GM12878 (cell line): ENCODE measurements around the gene POU2AF2. TPM values are rescaled to one million over a fixed set of nuclear protein-coding genes. Genes with fewer than 3 reads are reported as not detected.

Experiments used
- ATAC-seq: fragments of 200-7000 bp; cut with Tn5 transposase; 3 replicates; pipeline ENCODE4 v1.9.1; 2020; ENCODE audit warnings: mild to moderate bottlenecking, moderate library complexity
- BruUV-seq: library from RNA; stranded (reverse); fragments of 400-500 nt; replicated peaks from 2 replicates; lab custom pipeline; 2021; lab: Mats Ljungman, UMichigan
- CTCF ChIA-PET: fragments of 300-600 bp; sonication (Branson Sonifier 250); formaldehyde crosslinking; extraction: SDS; loops from one replicate; lab custom pipeline; 2021; ENCODE audit warnings: inconsistent platforms; lab: Yijun Ruan, JAX
- POLR2A ChIA-PET: fragments of 350-600 bp; formaldehyde crosslinking; extraction: SDS; loops from one replicate; lab custom pipeline; 2021; ENCODE audit warnings: inconsistent platforms; lab: Charles Lee
- RAD21 ChIA-PET: fragments of 300-600 bp; sonication (Branson Sonifier 250); formaldehyde crosslinking; loops from one replicate; lab custom pipeline; 2023; ENCODE audit warnings: antibody characterized with exemption; ENCODE audit not compliant: unreplicated experiment; lab: Charles Lee
- SMC1A ChIA-PET: fragments of 300-600 bp; sonication (Branson Sonifier 250); formaldehyde crosslinking; loops from one replicate; lab custom pipeline; 2023; ENCODE audit not compliant: unreplicated experiment, uncharacterized antibody; lab: Charles Lee
- DNase-seq: peaks from one replicate; pipeline ENCODE4 v3.0.0-alpha.2; 2011; ENCODE audit warnings: low read depth, low spot score
- FAIRE-seq: peaks from 3 replicates; lab custom pipeline; 2011; peaks lifted over from hg19 to GRCh38; lab: Jason Lieb, UNC
- H2AFZ ChIP-seq: 2 replicates; pipeline ENCODE4 v1.6.0; 2011; ENCODE audit warnings: low read depth, low read length, control low read depth; ENCODE audit not compliant: control insufficient read depth
- H3K27ac ChIP-seq: 2 replicates; pipeline ENCODE4 v1.5.1; 2011; ENCODE audit warnings: control low read depth; ENCODE audit not compliant: control insufficient read depth, insufficient read depth
- H3K27me3 ChIP-seq, 2 experiments: replicated peaks in 1 of 2; 2 replicates each; pipeline versions ENCODE4 v1.6.0 to v1.6.1; 2011; ENCODE audit warnings: low read length in 1 of 2; ENCODE audit not compliant: control insufficient read depth in 2 of 2, insufficient read depth in 2 of 2
- H3K36me3 ChIP-seq, 2 experiments: 2 replicates each; pipeline ENCODE4 v1.5.1; 2011; ENCODE audit warnings: low read length in 1 of 2; ENCODE audit not compliant: control insufficient read depth in 2 of 2, insufficient read depth in 2 of 2
- H3K4me1 ChIP-seq: 2 replicates; pipeline ENCODE4 v1.6.1; 2011; ENCODE audit warnings: mild to moderate bottlenecking, low read length, moderate library complexity, mixed read lengths; ENCODE audit not compliant: control insufficient read depth, insufficient read depth
- H3K4me2 ChIP-seq: 2 replicates; pipeline ENCODE4 v1.6.0; 2011; ENCODE audit warnings: control low read depth; ENCODE audit not compliant: control insufficient read depth, insufficient read depth
- H3K4me3 ChIP-seq: fragments of 200-600 bp; sonication (generic); 2 replicates; pipeline ENCODE4 v1.5.1; 2016
- H3K79me2 ChIP-seq: 2 replicates; pipeline ENCODE4 v1.6.0; 2011; ENCODE audit warnings: low read length; ENCODE audit not compliant: control insufficient read depth, insufficient read depth
- H3K9ac ChIP-seq: 2 replicates; pipeline ENCODE4 v1.8.0; 2011; ENCODE audit warnings: low read length, control low read depth, mixed read lengths; ENCODE audit not compliant: control insufficient read depth, insufficient read depth
- H3K9me3 ChIP-seq: replicated peaks from 3 replicates; pipeline ENCODE4 v1.5.1; 2011; ENCODE audit warnings: mild to moderate bottlenecking, low read length; ENCODE audit not compliant: control insufficient read depth, insufficient read depth
- H4K20me1 ChIP-seq: 2 replicates; pipeline ENCODE4 v1.6.0; 2011; ENCODE audit not compliant: control insufficient read depth, insufficient read depth
- E2F8 ChIP-seq: fragments of 450-650 bp; IDR thresholded peaks from 2 replicates; pipeline ENCODE4 v1.6.1; 2018; ENCODE audit warnings: mild to moderate bottlenecking, low read depth, moderate library complexity; ENCODE audit not compliant: partially characterized antibody
- RAD21 ChIP-seq: IDR thresholded peaks from 2 replicates; pipeline ENCODE4 v1.6.1; 2011; ENCODE audit warnings: mild to moderate bottlenecking, low read depth, low read length, moderate library complexity; ENCODE audit not compliant: insufficient read depth
- WGBS: methylation state at CpG from one replicate; pipeline ENCODE4 v1.1.6; 2016; ENCODE audit warnings: low lambda C conversion rate; ENCODE audit not compliant: insufficient replicate concordance, insufficient coverage; ENCODE audit errors: missing lambda C conversion rate; 5-methylcytosine and 5-hydroxymethylcytosine counted together
- in situ Hi-C: fragments of 300-500 bp; cut with MboI; formaldehyde crosslinking; loops from 9 replicates; pipeline ENCODE4 v1.14.3; 2018; ENCODE audit warnings: mixed read lengths
- intact Hi-C: fragments of 100-400 bp; cut with micrococcal nuclease; formaldehyde crosslinking; loops from one replicate; pipeline ENCODE4 v1.14.2; 2022; ENCODE audit not compliant: unreplicated experiment
- polyA plus RNA-seq, 11 experiments: library from polyadenylated mRNA; depleted of rRNA in 4 of 11; unstranded in 6 of 11; stranded (reverse) in 5 of 11; fragments of >200 nt; fragmentation: Nextera tagmentation in 4 of 11; fragmentation: Illumina TruSeq in 1 of 11; extraction: Ambion mirVana in 4 of 11; extraction: Trizol in 1 of 11; gene quantifications; 1 replicate in 1 of 11; 2 replicates in 10 of 11; pipeline versions ENCODE4 v1.2.1 to v1.2.3, GENCODE V29; 2011 to 2016; ENCODE audit warnings: inconsistent platforms in 2 of 11, missing spikeins in 2 of 11, low read depth in 1 of 11
- total RNA-seq, 4 experiments: library from RNA; depleted of rRNA in 3 of 4; stranded (reverse); fragments of >200 nt in 3 of 4; fragmentation: Illumina TruSeq in 1 of 4; extraction: Trizol in 1 of 4; gene quantifications; 2 replicates each; pipeline versions ENCODE4 v1.2.1 to v1.2.3, GENCODE V29; 2013 to 2021

Gene POU2AF2
- total and polyA plus RNA-seq, 10 of the 15 experiments (the other 5 are each of a cell fraction or from before 2014, with no cell fraction given), result not detected

- Histone ChIP-seq H3K9ac (no peak within 1 kb of the TSS; the same call in 1 of the 2 replicates), H3K4me3 (peak within 1 kb of the TSS; percentile 71), H3K9me3 (no peaks in the 10 kb centered on the region), H3K27me3 (peaks cover 0 to 7% of the 10 kb centered on the region in 2 experiments; a peak in 3 of 4 replicates), H4K20me1 (no peaks in the 10 kb centered on the region), H2AFZ (peak within 1 kb of the TSS; percentile 68), H3K79me2 (no peaks in the 10 kb centered on the region), H3K4me1 (no peaks in the 10 kb centered on the region), H3K4me2 (peak within 1 kb of the TSS; percentile 86), H3K36me3 (no peaks in the 10 kb centered on the region), H3K27ac (no peak within 1 kb of the TSS)
- no peak for FAIRE-seq
- peak; percentile 60 for ATAC-seq
- ChIA-PET POLR2A (no interaction called here), CTCF (interaction anchor here (0.8 to 4.4 kb wide), 4 partner anchors 120 to 128 kb away, joined by 3 to 21 read pairs (median 6); no protein-coding TSS in a partner anchor), SMC1A (interaction anchor here (0.6 to 1.6 kb wide), 6 partner anchors 16 to 131 kb away, joined by 3 to 5 read pairs (median 4); no protein-coding TSS in a partner anchor), RAD21 (interaction anchor here (0.6 to 0.8 kb wide), 2 partner anchors 125 to 499 kb away, joined by 3 to 5 read pairs; no protein-coding TSS in a partner anchor)
- TF ChIP-seq E2F8 (no peak), RAD21 (peak; percentile 16; the same call in 1 of the 2 replicates)
- intact Hi-C loops (no loop called here), in situ Hi-C loops (no loop called here)
- 11% methylated on average over 38 of the region's 57 CpGs for WGBS
- no TSS peak for BruUV-seq
- no peak for DNase-seq
These were observed 53.0 kb downstream of the POU2AF2 start, which contains the start of gene POU2AF3 for GRCh38 chr11:111298413-111299100. TSS of gene POU2AF3 (plus strand) at chr11:111298546. CDS start at chr11:111298582, 36 bp downstream.
